Right ventricle myocardium superior (tissue), 1 donor: Measurements from ENCODE around the gene CHURC1. TPM values are rescaled to one million over a fixed set of nuclear protein-coding genes. Genes with fewer than 3 reads are reported as not detected.
"Not testable (repeated sequence)": the region's sequence is repeated elsewhere in the genome, so short reads cannot be mapped to it uniquely, and the experiment has no call there.

Experiments used
- ATAC-seq: fragments of 200-7000 bp; cut with Tn5 transposase; one replicate; pipeline ENCODE4 v1.9.1; 2020; ENCODE audit warnings: mild to moderate bottlenecking; ENCODE audit not compliant: poor library complexity
- DNase-seq: peaks from one replicate; pipeline ENCODE4 v3.0.0-alpha.2; 2020
- intact Hi-C: fragments of 100-400 bp; cut with DNase I; formaldehyde crosslinking; loops from one replicate; pipeline ENCODE4 v1.11.2; 2022
- total RNA-seq: library from RNA; stranded (reverse); fragmentation: NEBNext Ultra II Directional; extraction: Animal tissue kit (Norgen Biotek cat#: 25700); gene quantifications from one replicate; pipeline ENCODE4 v1.2.1, GENCODE V29; 2021
- donor health status: DM: no; HTN: yes; CAD: no; lungs with severe emphysema.

The CHURC1 gene
- total RNA-seq, 1 donor from 2014 or later: 107 TPM

GRCh38 chr14:64891839-64892375 is 22.3 kb upstream of the CHURC1 start:
- ATAC-seq: peak; percentile 86
- intact Hi-C loops: no loop called here
- DNase-seq: no peak

GRCh38 chr14:64899958-64900357 is 14.3 kb upstream of the CHURC1 start:
- intact Hi-C loops: no loop called here
- ATAC-seq: no peak
- no peak for DNase-seq

GRCh38 chr14:64906022-64906421 is 8.2 kb upstream of the CHURC1 start:
- no peak for ATAC-seq
- intact Hi-C loops: no loop called here

GRCh38 chr14:64910847-64911495 is 3.3 kb upstream of the CHURC1 start:
- intact Hi-C loops: loop anchor here (10.0 kb wide), 1 partner anchor 74 kb away; the partner anchor contains the start of gene FNTB
- ATAC-seq (no peak), DNase-seq (no peak)

More at GRCh38 chr14:64906022-64906421, 8.2 kb upstream of the CHURC1 start:
- no peak for DNase-seq

GRCh38 chr14:64912261-64912660 is 2.0 kb upstream of the CHURC1 start:
- intact Hi-C loops: loop anchor here (10.0 kb wide), 1 partner anchor 73 kb away; the partner anchor contains the start of gene FNTB

GRCh38 chr14:64913477-64913876 is 778 bp upstream of the CHURC1 start:
- intact Hi-C loops: loop anchor here (10.0 kb wide), 1 partner anchor 71 kb away; the partner anchor contains the start of gene FNTB
- not testable (repeated sequence) for ATAC-seq, DNase-seq

More at GRCh38 chr14:64912261-64912660, 2.0 kb upstream of the CHURC1 start:
- ATAC-seq: no peak
- DNase-seq: no peak

- ATAC-seq: no peak
- intact Hi-C loops: loop anchor here (10.0 kb wide), 1 partner anchor 70 kb away; the partner anchor contains the start of gene FNTB
- no peak for DNase-seq
Measured at GRCh38 chr14:64915029-64915424, 772 bp downstream of the CHURC1 start.

- ATAC-seq: no peak
- intact Hi-C loops: loop anchor here (10.0 kb wide), 1 partner anchor 69 kb away; the partner anchor contains the start of gene FNTB
- no peak for DNase-seq
Measured at GRCh38 chr14:64915797-64916196, 1.5 kb downstream of the CHURC1 start.

- DNase-seq (no peak), ATAC-seq (no peak)
- intact Hi-C loops: loop anchor here (10.0 kb wide), 1 partner anchor 67 kb away; the partner anchor contains the start of gene FNTB
Measured at GRCh38 chr14:64918216-64918615, 4.0 kb downstream of the CHURC1 start.

- DNase-seq: no peak
- no peak for ATAC-seq
- intact Hi-C loops: loop anchor here (10.0 kb wide), 1 partner anchor 66 kb away; the partner anchor contains the start of gene FNTB
Measured at GRCh38 chr14:64919215-64919614, 5.0 kb downstream of the CHURC1 start.

- intact Hi-C loops: loop anchor here (10.0 kb wide), 1 partner anchor 65 kb away; the partner anchor contains the start of gene FNTB
- no peak for DNase-seq
- ATAC-seq: no peak
Measured at GRCh38 chr14:64919618-64920017, 5.4 kb downstream of the CHURC1 start.

- intact Hi-C loops: no loop called here
- no peak for ATAC-seq
- DNase-seq: no peak
Measured at GRCh38 chr14:64920465-64920864, 6.2 kb downstream of the CHURC1 start.

GRCh38 chr14:64923015-64923414 is 8.8 kb downstream of the CHURC1 start:
- ATAC-seq: no peak
- DNase-seq: no peak
- intact Hi-C loops: no loop called here

GRCh38 chr14:64926398-64926995 is 12.2 kb downstream of the CHURC1 start:
- DNase-seq: no peak
- no peak for ATAC-seq
- intact Hi-C loops: no loop called here

- ATAC-seq (no peak), DNase-seq (no peak)
- intact Hi-C loops: no loop called here
Measured at GRCh38 chr14:64927031-64927430, 12.8 kb downstream of the CHURC1 start.

- ATAC-seq: no peak
- no peak for DNase-seq
- intact Hi-C loops: no loop called here
Measured at GRCh38 chr14:64928239-64929013, 14.2 kb downstream of the CHURC1 start.

GRCh38 chr14:64929014-64929359 is 14.7 kb downstream of the CHURC1 start:
- DNase-seq (no peak), ATAC-seq (no peak)
- intact Hi-C loops: no loop called here

- intact Hi-C loops: no loop called here
- ATAC-seq (peak; percentile 77), DNase-seq (no peak)
Measured at GRCh38 chr14:64930085-64930843, 16.0 kb downstream of the CHURC1 start.
